ENCODE results near the gene RAB5IF. TPM values are rescaled to one million over a fixed set of nuclear protein-coding genes. Genes with fewer than 3 reads are reported as not detected.

The RAB5IF gene
- total RNA-seq, 4 donors from 2014 or later = 68.0 to 107 (median 79.1) TPM

DNA sequence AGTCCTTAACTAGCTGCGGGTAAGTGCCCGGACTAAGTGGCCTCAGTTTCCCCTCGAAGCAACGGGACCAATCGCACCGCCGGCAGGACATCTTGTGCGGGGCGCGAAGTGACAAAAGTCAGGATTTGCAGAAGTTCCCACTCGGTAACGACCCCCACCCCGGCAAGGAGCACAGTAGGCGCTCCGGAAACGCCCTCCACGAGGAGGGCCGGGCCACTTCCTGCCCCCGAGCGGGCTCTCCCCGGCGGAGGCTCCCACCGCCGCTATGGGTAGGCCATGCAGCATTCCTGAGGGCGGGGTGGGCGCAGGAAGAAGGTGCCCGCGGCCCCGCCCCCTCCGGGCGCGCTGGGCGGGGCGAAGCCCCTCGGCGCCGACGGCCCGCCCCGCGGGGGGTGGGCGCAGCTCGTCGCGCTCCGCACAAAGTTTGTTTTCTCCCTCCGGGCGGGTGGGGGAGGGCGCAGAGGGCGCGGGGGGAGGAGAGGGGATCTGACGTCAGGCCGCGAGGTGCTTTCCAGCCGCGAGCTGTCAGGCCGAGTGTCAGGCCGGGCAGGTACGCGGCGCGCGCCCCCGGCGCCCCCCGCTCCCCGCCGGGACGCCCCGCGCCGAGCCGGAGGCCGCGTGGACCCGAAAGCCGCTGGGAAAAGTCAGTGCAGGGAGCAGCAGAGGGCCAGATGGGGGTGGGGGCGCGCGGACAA is 32.3 kb upstream of the RAB5IF start, which contains the start of gene TGIF2:
Gene TGIF2, plus strand, starts transcription at position 495 of the 695 bp plus-strand sequence. CDS start 5,178 bp downstream, outside the sequence.
- TF ChIP-seq, protein P1, sequence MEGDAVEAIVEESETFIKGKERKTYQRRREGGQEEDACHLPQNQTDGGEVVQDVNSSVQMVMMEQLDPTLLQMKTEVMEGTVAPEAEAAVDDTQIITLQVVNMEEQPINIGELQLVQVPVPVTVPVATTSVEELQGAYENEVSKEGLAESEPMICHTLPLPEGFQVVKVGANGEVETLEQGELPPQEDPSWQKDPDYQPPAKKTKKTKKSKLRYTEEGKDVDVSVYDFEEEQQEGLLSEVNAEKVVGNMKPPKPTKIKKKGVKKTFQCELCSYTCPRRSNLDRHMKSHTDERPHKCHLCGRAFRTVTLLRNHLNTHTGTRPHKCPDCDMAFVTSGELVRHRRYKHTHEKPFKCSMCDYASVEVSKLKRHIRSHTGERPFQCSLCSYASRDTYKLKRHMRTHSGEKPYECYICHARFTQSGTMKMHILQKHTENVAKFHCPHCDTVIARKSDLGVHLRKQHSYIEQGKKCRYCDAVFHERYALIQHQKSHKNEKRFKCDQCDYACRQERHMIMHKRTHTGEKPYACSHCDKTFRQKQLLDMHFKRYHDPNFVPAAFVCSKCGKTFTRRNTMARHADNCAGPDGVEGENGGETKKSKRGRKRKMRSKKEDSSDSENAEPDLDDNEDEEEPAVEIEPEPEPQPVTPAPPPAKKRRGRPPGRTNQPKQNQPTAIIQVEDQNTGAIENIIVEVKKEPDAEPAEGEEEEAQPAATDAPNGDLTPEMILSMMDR (IDR thresholded peaks at IDR 0.05; ENCODE audit: low read depth) = no peak

DNA sequence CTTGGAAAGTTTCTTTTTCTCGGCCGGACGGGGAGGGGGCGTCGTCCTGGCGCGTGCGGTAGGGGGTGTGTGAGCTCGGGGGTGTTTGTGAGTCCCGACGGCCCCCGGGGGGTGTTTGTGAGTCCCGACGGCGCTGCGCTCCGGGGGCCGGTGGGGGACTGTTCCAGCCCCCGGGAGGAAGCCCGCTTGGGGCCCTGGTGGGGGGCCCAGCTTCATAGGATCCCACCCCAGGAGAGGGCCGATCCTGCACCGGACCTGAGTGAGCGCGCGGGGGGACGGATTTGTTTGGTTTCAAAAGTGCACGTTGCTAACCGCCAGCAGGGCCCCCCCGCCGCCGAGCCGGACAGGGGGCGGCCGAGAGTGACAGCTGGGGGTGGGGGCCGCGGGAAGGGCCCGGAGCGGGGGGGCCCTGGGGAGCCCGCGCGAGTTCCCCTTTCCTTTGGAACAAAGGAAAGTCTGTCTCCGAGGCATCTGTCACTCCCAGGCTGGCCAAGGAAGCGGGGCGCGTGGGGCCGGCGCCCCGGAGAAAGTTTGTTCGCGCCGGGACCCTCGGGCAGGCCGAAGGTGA is 31.7 kb upstream of the RAB5IF start:
- TF ChIP-seq, protein P1 (IDR thresholded peaks at IDR 0.05; ENCODE audit: low read depth) = no peak

DNA sequence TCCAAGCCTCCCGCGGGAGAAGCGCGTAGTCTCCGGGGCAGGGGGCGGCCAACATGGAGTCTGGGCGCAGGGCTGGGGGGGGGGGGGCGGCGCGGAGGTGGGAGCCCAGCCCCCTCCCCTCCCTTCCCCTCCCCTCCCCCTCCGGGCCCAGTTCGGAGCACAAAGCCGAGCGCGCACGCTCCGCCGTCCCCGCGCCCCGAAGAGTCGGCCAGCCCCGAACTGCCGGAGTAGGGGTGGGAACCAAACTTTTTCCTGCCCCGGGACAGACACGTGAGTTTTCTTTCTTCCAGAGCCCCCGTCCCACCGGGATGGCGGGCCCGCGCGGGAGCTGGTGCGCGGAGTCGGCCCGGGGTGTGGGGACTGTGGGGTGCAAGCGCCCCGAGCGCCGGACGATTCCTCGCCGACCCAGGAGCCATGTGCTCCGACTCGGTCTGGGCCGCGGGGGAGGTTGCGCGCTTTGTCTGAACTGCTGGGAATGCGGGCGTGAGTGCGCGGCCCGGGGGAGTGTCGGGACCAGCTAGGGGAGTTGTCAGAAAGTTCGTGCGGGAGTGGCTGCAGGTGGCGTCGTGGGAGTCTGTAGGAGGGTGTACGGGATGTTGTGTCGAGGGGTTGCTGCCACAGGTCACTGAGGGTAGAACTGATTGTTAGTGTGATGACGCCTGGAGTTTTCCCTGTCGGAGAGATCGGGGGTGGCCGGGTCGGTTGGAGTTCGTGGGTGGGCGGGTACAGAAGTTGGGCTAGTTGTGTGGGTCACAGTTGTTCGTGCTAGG is 31.0 kb upstream of the RAB5IF start:
- TF ChIP-seq, protein P1 (IDR thresholded peaks at IDR 0.05; ENCODE audit: low read depth) = no peak

- TF ChIP-seq, protein P1 (IDR thresholded peaks at IDR 0.05; ENCODE audit: low read depth) = no peak
These were observed 29.5 kb upstream of the RAB5IF start for GRCh38 chr20:36576081-36576445.

- TF ChIP-seq, protein P1 (IDR thresholded peaks at IDR 0.05; ENCODE audit: low read depth) = no peak
These were observed 27.1 kb upstream of the RAB5IF start for GRCh38 chr20:36578356-36579041.

DNA sequence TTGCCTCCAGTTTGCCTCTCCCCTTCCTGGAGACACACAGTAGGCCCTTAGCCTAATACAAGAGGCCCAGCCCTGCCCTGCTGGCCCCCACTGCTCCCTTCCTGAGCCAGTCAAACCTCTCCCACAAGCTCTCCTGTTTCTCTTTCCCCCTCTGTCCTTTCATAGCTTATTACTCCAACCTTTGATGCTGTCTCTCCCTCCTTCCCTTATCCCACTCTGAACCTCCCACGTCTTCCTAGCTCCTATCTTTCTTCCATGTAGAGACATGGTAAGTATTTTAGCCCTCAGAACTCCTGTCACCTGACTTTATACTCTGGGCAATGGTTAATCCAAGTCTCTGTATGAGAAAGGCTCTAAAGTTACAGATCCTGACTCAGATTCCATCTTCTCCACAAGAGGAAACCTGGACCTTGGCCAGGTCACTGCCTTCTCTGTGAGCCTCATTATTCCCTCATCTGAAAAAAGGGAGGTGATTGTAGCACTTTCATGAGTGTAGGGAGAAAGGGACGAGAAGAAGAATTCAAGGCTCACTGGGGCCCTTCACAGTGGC is 25.5 kb upstream of the RAB5IF start:
- TF ChIP-seq, protein P1 (IDR thresholded peaks at IDR 0.05; ENCODE audit: low read depth) = no peak

All from subcutaneous adipose tissue (tissue), 4 donors.